RWPE2 (cell line): ENCODE results near the gene FUT2.

Source experiments
- ATAC-seq: fragments of 200-7000 bp; cut with Tn5 transposase; 3 replicates; pipeline ENCODE4 v1.9.1; 2021; ENCODE audit warnings: low read depth
- DNase-seq: peaks from one replicate; pipeline ENCODE4 v3.0.0-alpha.2; 2020; ENCODE audit warnings: low spot score
- H3K27ac ChIP-seq: fragments of 450-650 bp; 2 replicates; pipeline ENCODE4 v1.5.1; 2017; ENCODE audit warnings: mild to moderate bottlenecking; ENCODE audit not compliant: poor library complexity, severe bottlenecking
- H3K27me3 ChIP-seq: fragments of 250-450 bp; sonication (Bioruptor Pico); 2 replicates; pipeline ENCODE4 v1.5.1; 2021; ENCODE audit warnings: mild to moderate bottlenecking, moderate library complexity; ENCODE audit not compliant: insufficient read depth, poor library complexity, severe bottlenecking
- H3K36me3 ChIP-seq: fragments of 250-450 bp; sonication (Bioruptor Pico); 2 replicates; pipeline ENCODE4 v1.5.1; 2020; ENCODE audit warnings: low read depth, mild to moderate bottlenecking, moderate library complexity
- H3K4me1 ChIP-seq: fragments of 250-450 bp; sonication (Bioruptor Pico); 2 replicates; pipeline ENCODE4 v1.5.1; 2021; ENCODE audit warnings: mild to moderate bottlenecking, moderate library complexity; ENCODE audit not compliant: insufficient read depth, poor library complexity, severe bottlenecking
- H3K4me3 ChIP-seq: fragments of 250-450 bp; sonication (Bioruptor Pico); 2 replicates; pipeline ENCODE4 v1.5.1; 2021; ENCODE audit warnings: mild to moderate bottlenecking, moderate library complexity; ENCODE audit not compliant: severe bottlenecking
- H3K9me3 ChIP-seq: fragments of 250-450 bp; sonication (Bioruptor Pico); 2 replicates; pipeline ENCODE4 v1.5.1; 2021; ENCODE audit warnings: mild to moderate bottlenecking, moderate library complexity; ENCODE audit not compliant: severe bottlenecking
- TF ChIP-seq, protein P1 (sequence below): fragments of 450-650 bp; IDR thresholded peaks from one replicate; pipeline ENCODE4 v1.5.1; 2017; ENCODE audit warnings: mild to moderate bottlenecking, moderate library complexity; ENCODE audit not compliant: poor library complexity, severe bottlenecking

FUT2 gene

DNA sequence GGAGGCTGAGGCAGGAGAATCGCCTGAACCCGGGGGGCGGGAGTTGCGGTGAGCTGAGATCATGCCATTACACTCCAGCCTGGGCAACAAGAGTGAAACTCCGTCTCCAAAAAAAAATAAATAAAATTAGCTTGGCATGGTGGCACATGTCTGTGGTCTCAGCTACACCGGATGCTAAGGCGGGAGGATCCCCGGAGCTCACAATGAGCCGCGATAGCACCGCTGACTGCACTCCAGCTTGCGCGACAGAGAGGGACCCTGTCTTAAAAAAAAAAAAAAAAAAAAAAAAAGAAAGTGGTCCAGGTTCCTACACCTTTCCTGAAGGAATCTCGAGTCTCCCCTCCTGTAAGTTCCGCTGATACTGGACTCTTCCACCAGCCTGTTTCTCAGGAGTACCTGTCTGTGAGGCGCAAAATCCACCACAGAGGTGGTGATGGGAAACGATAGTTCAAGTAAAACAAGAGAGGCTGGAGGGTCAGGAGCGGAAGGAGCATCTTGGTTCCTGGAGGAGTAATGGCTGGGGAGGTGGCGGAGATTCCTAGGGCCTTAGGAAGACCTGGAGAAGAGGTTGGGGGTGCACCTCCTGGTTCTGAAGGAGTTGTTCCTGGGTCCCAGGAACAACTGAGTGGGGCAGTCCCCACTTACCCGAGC is 56.2 kb downstream of the FUT2 start:
- Histone ChIP-seq H3K36me3 (peaks cover 39% of the 10 kb centered on the region), H3K4me3 (peak overlapping the region; percentile 65), H3K4me1 (peaks cover 7% of the 10 kb centered on the region), H3K9me3 (no peaks in the 10 kb centered on the region), H3K27me3 (no peaks in the 10 kb centered on the region), H3K27ac (peak overlapping the region; percentile 70)
- TF ChIP-seq, protein P1, sequence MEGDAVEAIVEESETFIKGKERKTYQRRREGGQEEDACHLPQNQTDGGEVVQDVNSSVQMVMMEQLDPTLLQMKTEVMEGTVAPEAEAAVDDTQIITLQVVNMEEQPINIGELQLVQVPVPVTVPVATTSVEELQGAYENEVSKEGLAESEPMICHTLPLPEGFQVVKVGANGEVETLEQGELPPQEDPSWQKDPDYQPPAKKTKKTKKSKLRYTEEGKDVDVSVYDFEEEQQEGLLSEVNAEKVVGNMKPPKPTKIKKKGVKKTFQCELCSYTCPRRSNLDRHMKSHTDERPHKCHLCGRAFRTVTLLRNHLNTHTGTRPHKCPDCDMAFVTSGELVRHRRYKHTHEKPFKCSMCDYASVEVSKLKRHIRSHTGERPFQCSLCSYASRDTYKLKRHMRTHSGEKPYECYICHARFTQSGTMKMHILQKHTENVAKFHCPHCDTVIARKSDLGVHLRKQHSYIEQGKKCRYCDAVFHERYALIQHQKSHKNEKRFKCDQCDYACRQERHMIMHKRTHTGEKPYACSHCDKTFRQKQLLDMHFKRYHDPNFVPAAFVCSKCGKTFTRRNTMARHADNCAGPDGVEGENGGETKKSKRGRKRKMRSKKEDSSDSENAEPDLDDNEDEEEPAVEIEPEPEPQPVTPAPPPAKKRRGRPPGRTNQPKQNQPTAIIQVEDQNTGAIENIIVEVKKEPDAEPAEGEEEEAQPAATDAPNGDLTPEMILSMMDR: no peak
- ATAC-seq: no peak; the same call in 2 of the 3 replicates
- DNase-seq: no peak

DNA sequence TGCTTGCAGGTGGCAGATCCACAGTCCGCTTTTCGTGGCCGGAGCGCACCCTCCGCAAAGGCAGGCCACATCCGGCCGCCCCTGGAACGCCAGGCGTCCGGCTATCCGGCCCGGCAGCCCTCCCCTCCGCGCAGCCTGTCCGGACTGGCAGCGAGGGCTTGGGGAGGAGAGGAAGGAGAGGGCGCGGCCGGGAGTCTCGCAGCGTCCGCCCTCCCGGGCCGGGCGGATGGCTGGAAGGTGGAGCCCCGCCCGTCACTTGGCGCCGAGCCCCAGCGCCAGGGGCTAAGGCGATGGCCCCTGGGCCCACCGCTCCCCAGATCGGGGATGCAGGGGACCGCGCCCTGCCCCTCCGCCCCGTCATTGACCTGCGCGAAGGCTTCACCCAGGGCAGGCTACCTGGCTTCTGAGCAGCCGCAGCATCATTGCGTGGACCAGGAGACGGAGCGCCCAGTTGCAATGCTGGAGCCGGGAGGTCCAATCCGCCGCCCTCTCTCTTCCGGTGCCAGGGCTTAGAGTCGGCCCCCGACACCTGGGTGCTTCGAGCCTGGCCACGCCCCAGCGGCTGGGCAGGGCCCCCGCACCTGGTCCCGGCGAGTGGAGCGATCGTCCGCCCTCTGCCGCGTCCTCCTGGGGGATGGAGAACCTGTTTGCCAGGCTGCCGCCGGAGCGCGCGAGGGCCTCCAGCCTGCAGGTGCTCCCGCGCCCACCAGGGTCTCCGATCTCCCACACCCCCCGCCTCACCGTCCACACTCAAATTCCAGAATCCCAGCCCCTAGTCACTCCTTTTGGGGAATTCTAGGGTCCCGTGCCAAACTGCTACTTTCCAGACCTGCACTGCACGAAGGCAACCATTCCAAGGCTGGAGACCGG is 57.0 kb downstream of the FUT2 start, which contains the start of gene FUT1:
TSS of gene FUT1 (minus strand) at position 146 of the 870 bp plus-strand sequence. CDS start 1,360 bp downstream, outside the sequence.
- no peaks in the 10 kb centered on the region for H3K9me3 ChIP-seq
- H3K36me3 ChIP-seq: peaks cover 31% of the 10 kb centered on the region
- ATAC-seq: peak; percentile 89
- H3K4me1 ChIP-seq: peaks cover 7% of the 10 kb centered on the region
- peak within 1 kb of the TSS; percentile 65 for H3K4me3 ChIP-seq
- TF ChIP-seq, protein P1: peak; percentile 9
- H3K27me3 ChIP-seq: no peaks in the 10 kb centered on the region
- DNase-seq: peak; percentile 94
- peak within 1 kb of the TSS; percentile 70 for H3K27ac ChIP-seq

DNA sequence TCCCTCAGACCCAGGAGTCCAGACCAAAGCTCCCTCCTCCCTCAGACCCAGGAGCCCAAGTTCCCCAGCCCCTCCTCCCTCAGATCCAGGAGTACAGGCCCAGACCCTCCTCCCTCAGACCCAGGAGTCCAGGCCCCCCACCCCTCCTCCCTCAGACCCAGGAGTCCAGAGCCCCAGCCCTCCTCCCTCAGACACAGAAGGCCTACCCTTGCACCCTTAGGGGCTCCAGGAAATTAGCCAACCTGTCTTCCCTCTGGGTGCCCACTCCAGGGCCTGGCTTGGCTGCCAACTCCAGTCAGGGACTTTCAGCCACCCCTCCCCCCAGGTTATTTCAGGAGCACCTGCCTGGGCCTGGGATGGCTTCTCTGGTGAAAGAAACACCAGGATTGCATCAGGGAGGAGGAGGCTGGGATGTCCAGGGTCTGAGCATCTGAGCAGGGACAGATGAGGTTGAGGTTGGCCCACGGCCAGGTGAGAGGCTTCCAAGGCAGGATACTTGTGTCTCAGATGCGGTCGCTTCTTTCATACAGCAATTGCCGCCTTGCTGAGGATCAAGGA is 59.4 kb downstream of the FUT2 start, which contains the start of gene FGF21:
TSS of gene FGF21 (plus strand) at position 441 of the 558 bp plus-strand sequence. CDS start 713 bp downstream, outside the sequence.
- TF ChIP-seq, protein P1: no peak
- ATAC-seq (no peak), DNase-seq (no peak)
- no peaks in the 10 kb centered on the region for H3K9me3 ChIP-seq
- H3K4me1 ChIP-seq: peaks cover 7% of the 10 kb centered on the region
- H3K36me3 ChIP-seq: peaks cover 11% of the 10 kb centered on the region
- no peak within 1 kb of the TSS for H3K4me3 ChIP-seq
- H3K27me3 ChIP-seq: no peaks in the 10 kb centered on the region
- no peak within 1 kb of the TSS for H3K27ac ChIP-seq
